Measurements from ENCODE around the gene SERPINB11. TPM values are rescaled to one million over a fixed set of nuclear protein-coding genes. Genes with fewer than 3 reads are reported as not detected.
A peak's percentile ranks its signal among the peaks of the same experiment; 100 is the strongest.

The SERPINB11 gene
- total RNA-seq, 1 donor from 2014 or later: 1.3 TPM

DNA sequence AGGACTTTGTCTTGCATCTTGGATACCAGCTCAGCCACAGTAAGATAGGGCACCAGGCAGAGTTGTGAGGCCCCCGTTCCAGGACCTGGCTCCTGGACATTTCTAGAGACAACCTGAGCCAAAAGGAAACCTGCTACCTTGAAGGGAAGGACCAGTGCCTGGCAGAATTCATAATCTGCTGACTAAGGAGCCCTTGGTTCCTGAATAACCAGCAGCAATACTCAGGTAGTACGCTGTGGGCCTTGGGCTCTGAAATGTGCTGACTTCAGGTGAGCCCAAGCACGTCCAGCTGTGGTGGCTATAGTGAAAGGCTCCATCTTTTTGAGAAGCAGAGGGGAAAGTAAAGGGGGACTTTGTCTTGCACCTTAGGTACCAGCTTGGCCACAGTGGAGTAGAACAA is 28.5 kb downstream of the SERPINB11 start:
- Mint-ChIP-seq H3K4me1 (ENCODE audit: unreplicated experiment) (no peaks in the 10 kb centered on the region), H3K27ac (peak overlapping the region; percentile 30), H3K9me3 (no peaks in the 10 kb centered on the region), H3K27me3 (no peaks in the 10 kb centered on the region), H3K36me3 (no peaks in the 10 kb centered on the region), H3K4me3 (no peak overlapping the region)
- TF ChIP-seq, protein P1, sequence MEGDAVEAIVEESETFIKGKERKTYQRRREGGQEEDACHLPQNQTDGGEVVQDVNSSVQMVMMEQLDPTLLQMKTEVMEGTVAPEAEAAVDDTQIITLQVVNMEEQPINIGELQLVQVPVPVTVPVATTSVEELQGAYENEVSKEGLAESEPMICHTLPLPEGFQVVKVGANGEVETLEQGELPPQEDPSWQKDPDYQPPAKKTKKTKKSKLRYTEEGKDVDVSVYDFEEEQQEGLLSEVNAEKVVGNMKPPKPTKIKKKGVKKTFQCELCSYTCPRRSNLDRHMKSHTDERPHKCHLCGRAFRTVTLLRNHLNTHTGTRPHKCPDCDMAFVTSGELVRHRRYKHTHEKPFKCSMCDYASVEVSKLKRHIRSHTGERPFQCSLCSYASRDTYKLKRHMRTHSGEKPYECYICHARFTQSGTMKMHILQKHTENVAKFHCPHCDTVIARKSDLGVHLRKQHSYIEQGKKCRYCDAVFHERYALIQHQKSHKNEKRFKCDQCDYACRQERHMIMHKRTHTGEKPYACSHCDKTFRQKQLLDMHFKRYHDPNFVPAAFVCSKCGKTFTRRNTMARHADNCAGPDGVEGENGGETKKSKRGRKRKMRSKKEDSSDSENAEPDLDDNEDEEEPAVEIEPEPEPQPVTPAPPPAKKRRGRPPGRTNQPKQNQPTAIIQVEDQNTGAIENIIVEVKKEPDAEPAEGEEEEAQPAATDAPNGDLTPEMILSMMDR (conservative IDR thresholded peaks at IDR 0.05): no peak
- no peak for DNase-seq (ENCODE audit: extremely low spot score, unreplicated experiment)

DNA sequence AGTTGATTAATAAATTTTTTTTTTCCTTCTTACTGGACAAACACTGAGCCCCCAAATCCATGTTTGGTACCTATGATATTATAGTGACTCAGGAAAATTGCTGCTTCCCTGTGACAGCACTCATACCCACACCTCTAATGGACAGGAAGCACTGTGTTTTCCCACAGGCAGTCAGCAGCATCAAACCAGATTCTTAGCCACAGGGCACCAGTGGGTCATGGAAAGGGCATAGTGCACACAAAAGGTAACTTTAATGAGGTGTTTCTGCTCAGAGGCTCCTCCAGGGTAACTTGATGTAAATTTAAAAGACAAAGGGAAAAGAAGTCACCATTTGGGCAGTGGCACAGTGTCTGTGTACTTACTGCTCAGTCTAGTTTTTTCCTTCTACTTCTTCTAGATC is 34.1 kb downstream of the SERPINB11 start:
- Mint-ChIP-seq H3K4me3 (no peak overlapping the region), H3K27ac (no peak overlapping the region), H3K36me3 (no peaks in the 10 kb centered on the region), H3K4me1 (ENCODE audit: unreplicated experiment) (no peaks in the 10 kb centered on the region), H3K9me3 (no peaks in the 10 kb centered on the region), H3K27me3 (no peaks in the 10 kb centered on the region)
- TF ChIP-seq, protein P1 (conservative IDR thresholded peaks at IDR 0.05): no peak
- no peak for DNase-seq (ENCODE audit: extremely low spot score, unreplicated experiment)

DNA sequence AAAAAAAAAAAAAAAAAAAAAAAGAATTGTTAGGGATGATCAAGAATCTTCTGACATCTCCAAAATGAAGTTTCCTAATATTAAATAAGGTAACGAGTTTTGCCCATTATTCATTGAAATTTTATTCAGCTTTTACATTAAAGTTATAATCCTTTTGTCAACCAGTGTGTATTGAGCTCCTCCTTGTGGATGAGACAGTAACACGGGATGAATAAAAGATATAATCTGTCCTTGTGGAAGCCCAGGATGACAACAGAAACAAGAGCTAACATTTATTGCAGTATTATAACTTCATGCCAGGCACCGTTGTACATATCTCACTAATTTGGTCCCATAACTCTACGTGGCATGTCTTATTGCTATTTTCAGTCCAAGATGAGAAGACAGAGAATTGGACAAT is 39.0 kb downstream of the SERPINB11 start:
- no peaks in the 10 kb centered on the region for H3K27me3 Mint-ChIP-seq
- no peak for DNase-seq (ENCODE audit: extremely low spot score, unreplicated experiment)
- H3K9me3 Mint-ChIP-seq: no peaks in the 10 kb centered on the region
- no peaks in the 10 kb centered on the region for H3K4me1 Mint-ChIP-seq (ENCODE audit: unreplicated experiment)
- H3K27ac Mint-ChIP-seq: no peak overlapping the region
- TF ChIP-seq, protein P1 (conservative IDR thresholded peaks at IDR 0.05): peak; percentile 48
- H3K36me3 Mint-ChIP-seq: no peaks in the 10 kb centered on the region
- no peak overlapping the region for H3K4me3 Mint-ChIP-seq

DNA sequence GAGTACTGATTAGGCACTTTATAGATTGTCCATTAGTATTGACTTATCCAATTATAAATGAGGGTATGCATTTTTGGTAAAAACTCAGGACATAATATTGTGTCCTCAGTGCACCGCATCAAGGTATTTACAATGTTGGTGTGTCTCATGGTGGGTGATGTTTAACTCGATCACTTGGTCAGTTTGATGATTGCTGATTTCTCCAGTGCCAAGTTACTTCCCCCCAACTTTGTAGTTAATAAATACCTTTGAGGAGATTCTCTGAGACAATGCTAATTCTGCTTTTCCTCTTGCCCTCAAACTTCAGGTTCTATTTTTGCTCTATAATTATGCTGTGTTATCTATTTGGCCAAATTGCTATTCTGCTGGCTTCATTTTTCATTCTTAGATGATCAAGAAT is 44.2 kb downstream of the SERPINB11 start:
- no peaks in the 10 kb centered on the region for H3K27me3 Mint-ChIP-seq
- no peak overlapping the region for H3K27ac Mint-ChIP-seq
- H3K36me3 Mint-ChIP-seq: no peaks in the 10 kb centered on the region
- no peak overlapping the region for H3K4me3 Mint-ChIP-seq
- TF ChIP-seq, protein P1 (conservative IDR thresholded peaks at IDR 0.05): no peak
- no peaks in the 10 kb centered on the region for H3K4me1 Mint-ChIP-seq (ENCODE audit: unreplicated experiment)
- H3K9me3 Mint-ChIP-seq: no peaks in the 10 kb centered on the region
- no peak for DNase-seq (ENCODE audit: extremely low spot score, unreplicated experiment)

DNA sequence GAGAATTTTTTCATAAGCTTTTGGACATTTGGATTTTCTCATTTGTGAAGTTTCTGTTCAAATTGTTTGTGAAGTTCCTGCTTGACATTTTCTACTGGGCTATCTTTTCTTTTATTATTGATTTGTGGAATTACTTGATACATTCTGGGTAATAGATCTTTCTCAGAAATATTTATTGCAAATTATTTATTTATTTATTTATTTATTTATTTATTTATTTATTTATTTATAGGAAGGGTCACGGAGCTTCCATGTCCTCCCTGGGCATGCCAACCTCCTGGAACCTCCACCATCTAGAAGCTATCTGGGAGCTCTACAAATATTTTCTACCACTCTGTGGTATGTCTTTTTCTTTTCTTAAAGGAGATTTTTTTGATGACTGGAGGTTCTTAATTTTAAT is 46.7 kb downstream of the SERPINB11 start:
- H3K9me3 Mint-ChIP-seq: no peaks in the 10 kb centered on the region
- no peak overlapping the region for H3K4me3 Mint-ChIP-seq

More for the DNA sequence above, 46.7 kb downstream of the SERPINB11 start:
- TF ChIP-seq, protein P1 (conservative IDR thresholded peaks at IDR 0.05): no peak
- H3K4me1 Mint-ChIP-seq (ENCODE audit: unreplicated experiment): no peaks in the 10 kb centered on the region
- no peaks in the 10 kb centered on the region for H3K36me3 Mint-ChIP-seq
- no peak overlapping the region for H3K27ac Mint-ChIP-seq
- H3K27me3 Mint-ChIP-seq: no peaks in the 10 kb centered on the region
- no peak for DNase-seq (ENCODE audit: extremely low spot score, unreplicated experiment)

Measured in type B pancreatic cell (in vitro differentiated cells).